Measurements from ENCODE around the gene CREB5. TPM values are rescaled to one million over a fixed set of nuclear protein-coding genes. Genes with fewer than 3 reads are reported as not detected.

The CREB5 gene
- total RNA-seq, 2 experiments from 2014 or later = not detected

DNA sequence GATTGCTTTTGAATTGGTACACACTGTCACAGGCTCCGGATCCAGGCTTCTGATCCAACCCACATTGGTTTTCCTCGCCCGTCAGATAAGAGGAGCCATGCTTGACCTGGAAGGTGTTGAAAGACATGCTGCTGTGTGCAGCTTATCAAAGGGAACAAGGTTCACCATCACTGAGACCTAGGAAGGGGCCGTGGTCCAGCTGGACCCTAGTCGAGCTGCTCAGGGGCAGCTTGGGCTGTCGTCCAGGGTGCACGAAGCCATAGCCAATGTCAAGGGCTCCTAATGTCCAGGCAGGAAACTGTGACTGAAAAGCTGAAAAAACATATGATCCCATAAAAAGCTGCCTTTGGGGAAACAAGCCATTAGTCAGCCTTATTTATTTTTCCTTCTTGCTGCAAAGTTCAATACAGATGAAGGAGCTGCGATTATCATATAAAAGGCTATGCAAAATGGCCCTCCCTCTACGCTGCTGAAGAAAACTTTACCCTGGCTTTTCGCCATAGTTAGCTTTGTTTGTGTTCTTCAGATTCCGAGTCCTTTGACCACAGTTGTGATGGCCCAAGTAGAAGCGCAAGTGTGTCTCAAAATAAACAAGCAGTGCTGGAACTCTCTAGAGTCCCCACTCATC, 118.0 kb downstream of the CREB5 start:
- POLR2A ChIA-PET = no interaction called here
- Mint-ChIP-seq H3K36me3 (ENCODE audit: low read depth) (no peaks in the 10 kb centered on the region), H3K4me1 (no peaks in the 10 kb centered on the region), H3K27me3 (no peaks in the 10 kb centered on the region), H3K9me3 (no peaks in the 10 kb centered on the region), H3K27ac (no peak overlapping the region), H3K4me3 (no peak overlapping the region)
- no peak for DNase-seq
- CTCF ChIA-PET = no interaction called here

- ChIA-PET POLR2A (no interaction called here), CTCF (no interaction called here)
- H3K27ac Mint-ChIP-seq = no peak overlapping the region
- no peaks in the 10 kb centered on the region for H3K9me3 Mint-ChIP-seq
- no peaks in the 10 kb centered on the region for H3K27me3 Mint-ChIP-seq
- H3K4me1 Mint-ChIP-seq = no peaks in the 10 kb centered on the region
- no peak for DNase-seq
- no peak overlapping the region for H3K4me3 Mint-ChIP-seq
- no peaks in the 10 kb centered on the region for H3K36me3 Mint-ChIP-seq (ENCODE audit: low read depth)
These were observed 118.5 kb downstream of the CREB5 start for GRCh38 chr7:28530803-28531175.

GRCh38 chr7:28531291-28531690, 119.0 kb downstream of the CREB5 start:
- Mint-ChIP-seq H3K9me3 (no peaks in the 10 kb centered on the region), H3K4me1 (no peaks in the 10 kb centered on the region), H3K27ac (no peak overlapping the region), H3K4me3 (no peak overlapping the region), H3K36me3 (ENCODE audit: low read depth) (no peaks in the 10 kb centered on the region), H3K27me3 (no peaks in the 10 kb centered on the region)
- no peak for DNase-seq
- CTCF ChIA-PET = no interaction called here
- POLR2A ChIA-PET = no interaction called here

- POLR2A ChIA-PET = no interaction called here
- Mint-ChIP-seq H3K9me3 (no peaks in the 10 kb centered on the region), H3K27me3 (peaks cover under 1% of the 10 kb centered on the region), H3K4me3 (no peak overlapping the region), H3K27ac (no peak overlapping the region), H3K36me3 (ENCODE audit: low read depth) (no peaks in the 10 kb centered on the region), H3K4me1 (no peaks in the 10 kb centered on the region)
- CTCF ChIA-PET = no interaction called here
- no peak for DNase-seq
These were observed 119.9 kb downstream of the CREB5 start for GRCh38 chr7:28532181-28532580.

DNA sequence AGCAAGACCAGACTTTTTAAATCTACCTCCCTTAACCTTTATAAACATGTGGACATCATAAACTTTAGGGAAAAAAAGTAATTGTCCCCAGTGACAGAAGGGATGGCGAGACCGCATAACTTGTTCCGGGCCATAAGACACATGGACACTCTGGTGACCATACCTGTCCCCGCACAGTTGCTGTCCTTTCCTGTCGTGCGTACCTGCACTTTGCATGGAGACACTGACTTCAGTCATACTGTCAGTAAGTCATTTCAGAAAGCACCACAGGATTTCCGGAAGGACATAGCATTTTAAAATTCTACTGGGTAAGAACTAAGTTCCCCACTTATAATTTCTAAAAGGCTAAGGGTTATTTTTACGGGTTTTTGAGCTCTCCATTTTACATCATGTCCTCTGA, 120.9 kb downstream of the CREB5 start:
- H3K27ac Mint-ChIP-seq = no peak overlapping the region
- H3K36me3 Mint-ChIP-seq (ENCODE audit: low read depth) = no peaks in the 10 kb centered on the region
- POLR2A ChIA-PET = no interaction called here
- DNase-seq = no peak
- H3K4me3 Mint-ChIP-seq = no peak overlapping the region
- no peaks in the 10 kb centered on the region for H3K4me1 Mint-ChIP-seq
- CTCF ChIA-PET = no interaction called here
- H3K9me3 Mint-ChIP-seq = no peaks in the 10 kb centered on the region
- H3K27me3 Mint-ChIP-seq = peaks cover 4% of the 10 kb centered on the region

DNA sequence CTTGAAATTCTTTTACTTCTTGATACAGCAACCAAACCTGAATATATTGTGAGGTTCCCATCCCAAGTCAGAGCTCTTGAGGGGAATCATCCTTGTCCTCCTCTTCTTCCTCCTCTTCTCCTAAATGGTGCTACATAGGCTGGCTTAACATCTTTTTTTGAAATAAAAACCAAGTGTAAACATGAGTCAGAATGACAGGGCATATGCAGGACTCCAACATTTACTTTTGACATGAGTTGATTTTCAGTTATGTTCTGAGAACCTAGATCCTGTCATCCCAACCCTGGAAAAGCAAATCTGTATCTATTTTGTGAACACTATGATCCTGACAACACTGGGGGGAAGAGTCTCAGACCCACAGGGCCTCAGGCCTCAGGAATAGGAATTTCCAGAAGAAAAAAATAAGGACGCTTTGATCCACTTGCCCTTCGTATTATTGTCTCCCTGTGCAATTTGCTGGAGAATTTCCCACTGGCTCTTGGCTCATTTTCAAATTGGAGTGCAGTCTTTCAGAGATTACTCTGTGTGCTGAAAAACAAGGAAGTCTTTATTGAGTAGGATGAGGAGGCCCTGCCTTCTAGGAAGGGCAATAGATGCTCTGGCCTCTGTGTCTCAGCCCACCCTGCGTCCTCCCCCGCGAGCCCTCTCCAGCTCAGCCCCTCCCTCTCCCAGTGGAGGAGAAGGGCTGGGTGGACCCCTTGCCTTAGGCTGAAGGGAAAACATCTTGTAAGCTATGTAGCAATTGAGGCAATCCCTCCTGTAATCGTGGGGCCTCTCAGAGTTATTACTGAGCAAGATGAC, 121.6 kb downstream of the CREB5 start:
- POLR2A ChIA-PET = no interaction called here
- CTCF ChIA-PET = no interaction called here
- Mint-ChIP-seq H3K9me3 (no peaks in the 10 kb centered on the region), H3K27ac (no peak overlapping the region), H3K4me1 (no peaks in the 10 kb centered on the region), H3K36me3 (ENCODE audit: low read depth) (no peaks in the 10 kb centered on the region), H3K4me3 (no peak overlapping the region), H3K27me3 (peaks cover 4% of the 10 kb centered on the region)
- no peak for DNase-seq

DNA sequence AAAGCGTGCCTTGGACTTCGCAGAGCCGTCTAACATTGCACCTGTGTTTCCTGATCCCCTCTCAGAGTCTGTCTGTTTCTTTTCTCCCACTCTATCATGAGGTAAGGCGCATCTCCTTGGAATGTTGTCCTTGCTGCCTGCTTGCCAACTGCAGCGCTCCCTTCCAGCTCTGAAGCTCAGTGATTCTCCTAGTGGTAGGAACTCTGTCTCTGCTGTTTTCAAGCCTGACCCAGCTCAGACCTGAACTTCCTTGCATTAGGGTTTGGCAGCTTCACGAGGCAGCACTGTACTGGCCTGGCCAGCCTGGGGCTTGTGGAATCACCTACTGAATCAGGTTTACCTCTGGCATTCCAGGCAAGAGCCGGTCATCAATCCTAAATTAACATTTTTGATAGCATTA, 123.9 kb downstream of the CREB5 start:
- no peaks in the 10 kb centered on the region for H3K9me3 Mint-ChIP-seq
- no peaks in the 10 kb centered on the region for H3K4me1 Mint-ChIP-seq
- H3K4me3 Mint-ChIP-seq = no peak overlapping the region
- no peak for DNase-seq
- POLR2A ChIA-PET = no interaction called here
- H3K27ac Mint-ChIP-seq = no peak overlapping the region
- H3K36me3 Mint-ChIP-seq (ENCODE audit: low read depth) = no peaks in the 10 kb centered on the region
- H3K27me3 Mint-ChIP-seq = peaks cover 4% of the 10 kb centered on the region
- CTCF ChIA-PET = no interaction called here

DNA sequence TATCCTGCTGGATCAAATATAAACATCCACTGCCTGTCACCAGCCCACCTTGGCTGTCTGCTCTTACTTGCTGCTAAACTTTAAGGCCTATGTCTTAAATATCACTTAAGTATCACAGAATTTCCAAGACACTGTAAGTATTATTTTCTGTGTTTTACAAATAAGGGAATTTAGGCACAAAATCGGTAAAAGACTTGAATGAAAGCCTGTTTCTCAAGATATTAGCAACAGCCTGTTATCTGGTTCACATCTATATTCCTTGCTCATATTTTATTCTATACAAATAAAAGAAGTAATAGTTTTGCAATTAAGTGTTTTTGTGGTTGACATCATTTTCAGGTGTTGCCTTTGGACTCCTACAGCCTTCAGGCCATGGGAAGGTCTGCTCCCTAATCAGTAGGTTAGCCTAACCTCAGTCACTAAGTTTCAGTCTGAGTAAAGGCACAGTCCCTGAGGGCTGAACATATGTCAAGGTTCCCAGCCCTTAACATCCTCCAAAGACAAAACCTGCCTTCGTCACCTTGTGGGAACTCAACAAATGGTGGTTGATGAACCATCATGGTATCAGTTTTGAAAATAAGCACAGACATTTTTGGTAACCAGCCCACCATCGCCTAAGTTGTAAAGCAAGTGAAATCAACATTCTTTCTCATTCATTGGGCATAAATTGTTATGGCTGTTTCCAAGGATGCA, 127.1 kb downstream of the CREB5 start:
- H3K4me1 Mint-ChIP-seq = no peaks in the 10 kb centered on the region
- H3K4me3 Mint-ChIP-seq = no peak overlapping the region
- no peaks in the 10 kb centered on the region for H3K36me3 Mint-ChIP-seq (ENCODE audit: low read depth)
- no peak for DNase-seq
- H3K27ac Mint-ChIP-seq = no peak overlapping the region
- peaks cover 4% of the 10 kb centered on the region for H3K27me3 Mint-ChIP-seq
- no peaks in the 10 kb centered on the region for H3K9me3 Mint-ChIP-seq
- POLR2A ChIA-PET = no interaction called here
- CTCF ChIA-PET = no interaction called here

- POLR2A ChIA-PET = no interaction called here
- H3K36me3 Mint-ChIP-seq (ENCODE audit: low read depth) = no peaks in the 10 kb centered on the region
- no peaks in the 10 kb centered on the region for H3K4me1 Mint-ChIP-seq
- H3K27me3 Mint-ChIP-seq = peaks cover 1% of the 10 kb centered on the region
- no peak for DNase-seq
- CTCF ChIA-PET = no interaction called here
- H3K9me3 Mint-ChIP-seq = peaks cover 2% of the 10 kb centered on the region
- no peak overlapping the region for H3K4me3 Mint-ChIP-seq
- H3K27ac Mint-ChIP-seq = no peak overlapping the region
These were observed 130.1 kb downstream of the CREB5 start for GRCh38 chr7:28542410-28542809.

GRCh38 chr7:28544453-28545117, 132.3 kb downstream of the CREB5 start:
- H3K36me3 Mint-ChIP-seq (ENCODE audit: low read depth) = no peaks in the 10 kb centered on the region
- DNase-seq = no peak
- POLR2A ChIA-PET = no interaction called here
- H3K4me1 Mint-ChIP-seq = no peaks in the 10 kb centered on the region
- H3K9me3 Mint-ChIP-seq = peaks cover 5% of the 10 kb centered on the region
- no peak overlapping the region for H3K27ac Mint-ChIP-seq
- no peak overlapping the region for H3K4me3 Mint-ChIP-seq
- H3K27me3 Mint-ChIP-seq = no peaks in the 10 kb centered on the region
- CTCF ChIA-PET = no interaction called here

- ChIA-PET POLR2A (no interaction called here), CTCF (no interaction called here)
- DNase-seq = no peak
- H3K4me3 Mint-ChIP-seq = no peak overlapping the region
- H3K9me3 Mint-ChIP-seq = peaks cover 5% of the 10 kb centered on the region
- H3K27ac Mint-ChIP-seq = no peak overlapping the region
- H3K36me3 Mint-ChIP-seq (ENCODE audit: low read depth) = no peaks in the 10 kb centered on the region
- H3K4me1 Mint-ChIP-seq = no peaks in the 10 kb centered on the region
- H3K27me3 Mint-ChIP-seq = peaks cover 2% of the 10 kb centered on the region
These were observed 133.7 kb downstream of the CREB5 start for GRCh38 chr7:28546067-28546466.

DNA sequence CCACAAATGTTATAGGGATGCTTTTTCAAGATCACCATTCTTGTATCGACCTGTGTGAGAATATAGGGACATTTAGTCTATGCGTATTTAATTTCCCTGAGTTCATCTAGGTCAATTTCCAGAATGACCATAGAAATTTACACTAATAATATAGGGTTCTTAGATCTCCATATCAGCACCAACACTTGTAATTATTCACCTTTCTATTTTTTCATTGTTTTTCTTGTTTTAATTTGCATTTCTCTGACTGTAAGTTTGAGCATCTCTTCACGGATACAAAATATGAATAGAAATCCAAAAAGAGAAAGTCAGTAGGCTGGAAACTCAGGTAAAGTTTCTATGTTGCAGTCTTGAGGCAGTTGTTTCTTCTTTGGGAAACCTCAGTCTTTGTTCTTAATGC, 134.8 kb downstream of the CREB5 start:
- Mint-ChIP-seq H3K27me3 (peaks cover 2% of the 10 kb centered on the region), H3K4me3 (no peak overlapping the region), H3K27ac (no peak overlapping the region), H3K36me3 (ENCODE audit: low read depth) (no peaks in the 10 kb centered on the region), H3K4me1 (no peaks in the 10 kb centered on the region), H3K9me3 (peaks cover 5% of the 10 kb centered on the region)
- DNase-seq = no peak
- POLR2A ChIA-PET = no interaction called here
- CTCF ChIA-PET = no interaction called here

GRCh38 chr7:28548416-28548815, 136.1 kb downstream of the CREB5 start:
- Mint-ChIP-seq H3K4me3 (no peak overlapping the region), H3K36me3 (ENCODE audit: low read depth) (no peaks in the 10 kb centered on the region), H3K27me3 (peaks cover 2% of the 10 kb centered on the region), H3K27ac (no peak overlapping the region), H3K4me1 (no peaks in the 10 kb centered on the region), H3K9me3 (peaks cover 5% of the 10 kb centered on the region)
- ChIA-PET CTCF (no interaction called here), POLR2A (no interaction called here)
- no peak for DNase-seq
